Stimulated activated CD4-positive, alpha-beta T cell treated with anti-CD3 and anti-CD28 coated beads, Interleukin-1b, Interleukin-23, amount 100 ng/mL, for 48 hours (primary cell): Measurements from ENCODE around the gene SHQ1.

Source experiments
- DNase-seq: peaks from one replicate; pipeline ENCODE4 v3.0.0-alpha.2; 2020

Gene SHQ1

DNA sequence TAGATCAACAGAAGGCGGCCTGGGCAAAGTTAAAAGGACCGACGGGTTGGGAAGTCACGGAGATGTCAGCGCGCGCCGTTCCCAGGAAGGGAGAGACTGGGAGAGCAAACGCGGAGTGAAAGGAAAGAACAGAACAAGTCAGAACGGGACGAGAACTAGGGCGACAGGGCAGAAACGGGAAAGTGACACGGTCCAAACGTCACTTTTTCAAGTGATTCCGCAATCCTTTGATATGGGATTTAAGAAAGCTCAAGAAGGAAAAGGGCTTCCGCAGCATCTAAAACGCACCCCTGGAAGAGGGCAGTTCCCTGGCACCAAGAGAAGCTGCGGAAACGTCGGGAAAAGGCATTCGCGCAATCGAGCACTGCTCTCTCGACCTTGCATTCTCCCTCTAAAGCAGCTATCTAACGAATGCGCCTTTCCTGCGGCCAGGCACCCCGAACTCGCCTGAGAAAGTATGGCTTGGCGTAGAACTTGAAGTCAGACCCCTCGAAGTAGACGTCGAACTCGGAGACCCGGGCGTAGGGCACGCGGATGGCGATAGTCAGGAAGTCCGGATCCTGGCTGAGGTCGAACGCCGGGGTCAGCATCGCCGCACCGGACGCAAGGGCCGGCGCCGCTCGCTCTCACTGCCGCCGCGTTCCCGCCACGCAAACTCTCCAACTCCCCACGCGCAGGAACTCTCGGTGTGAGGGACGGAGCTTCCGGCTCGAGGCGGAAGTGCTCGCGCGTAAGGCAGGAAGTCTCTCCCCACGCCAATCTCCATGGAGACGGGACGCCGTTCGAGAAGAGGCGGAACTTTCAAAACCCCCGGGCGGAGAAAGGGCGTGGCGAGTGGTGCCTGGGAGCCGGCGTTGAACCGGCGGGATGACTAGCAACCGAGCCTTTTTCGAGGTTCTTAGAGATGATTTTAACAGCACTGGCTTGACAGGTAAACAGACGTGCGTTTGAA, at the start of gene SHQ1:
TSS of gene SHQ1 (minus strand) at position 695 of the 952 bp plus-strand sequence. CDS start at position 590, 105 bp downstream.
- DNase-seq: peak; percentile 96

DNA sequence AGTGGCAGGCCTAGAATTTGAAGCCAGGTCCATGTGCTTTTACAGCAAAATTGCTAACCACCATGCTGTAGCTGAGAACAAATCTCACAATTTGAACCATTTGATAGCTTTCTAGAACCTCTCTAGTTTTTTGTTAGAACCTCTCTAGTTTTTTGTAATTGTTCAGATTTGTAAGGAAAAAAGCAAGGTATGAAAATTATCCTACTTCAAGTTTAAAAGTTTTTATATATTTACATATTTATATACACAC, 49.4 kb upstream of the SHQ1 start:
- DNase-seq: no peak

DNA sequence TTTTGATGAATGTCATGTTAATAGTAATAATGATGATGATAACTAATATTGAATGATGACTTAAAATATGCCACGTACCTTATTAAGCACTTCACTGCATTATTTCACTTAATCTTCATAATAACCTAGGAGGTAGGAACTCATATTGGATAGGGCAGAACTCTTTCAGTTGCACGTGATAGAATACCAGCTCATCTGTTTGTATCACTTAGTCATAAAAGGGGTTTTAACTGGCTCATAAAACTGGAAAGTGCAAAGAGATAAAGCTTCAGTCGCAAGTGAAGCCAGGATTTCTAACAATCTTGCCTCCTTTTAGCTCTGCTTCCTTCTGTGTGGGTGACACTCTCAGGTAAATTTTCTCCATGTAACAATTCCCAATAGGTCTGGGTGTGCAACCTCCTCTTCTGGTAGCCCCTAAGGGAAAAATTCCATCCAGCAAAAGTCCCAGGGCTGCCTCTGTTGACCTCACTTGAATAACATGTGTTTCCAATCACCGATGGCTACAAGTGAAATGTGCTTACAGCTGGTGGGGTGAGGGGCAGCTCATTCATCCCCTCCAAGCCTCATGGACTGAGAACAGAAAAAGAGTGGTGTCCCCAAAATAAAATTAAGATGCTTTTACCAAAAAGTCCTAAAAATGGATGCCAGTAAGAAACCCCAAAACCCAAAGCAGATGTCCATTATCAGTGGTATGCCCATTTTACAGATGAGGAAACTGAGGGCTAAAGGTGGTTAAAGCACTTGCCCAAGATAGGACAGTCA, 48.9 kb upstream of the SHQ1 start:
- no peak for DNase-seq

DNA sequence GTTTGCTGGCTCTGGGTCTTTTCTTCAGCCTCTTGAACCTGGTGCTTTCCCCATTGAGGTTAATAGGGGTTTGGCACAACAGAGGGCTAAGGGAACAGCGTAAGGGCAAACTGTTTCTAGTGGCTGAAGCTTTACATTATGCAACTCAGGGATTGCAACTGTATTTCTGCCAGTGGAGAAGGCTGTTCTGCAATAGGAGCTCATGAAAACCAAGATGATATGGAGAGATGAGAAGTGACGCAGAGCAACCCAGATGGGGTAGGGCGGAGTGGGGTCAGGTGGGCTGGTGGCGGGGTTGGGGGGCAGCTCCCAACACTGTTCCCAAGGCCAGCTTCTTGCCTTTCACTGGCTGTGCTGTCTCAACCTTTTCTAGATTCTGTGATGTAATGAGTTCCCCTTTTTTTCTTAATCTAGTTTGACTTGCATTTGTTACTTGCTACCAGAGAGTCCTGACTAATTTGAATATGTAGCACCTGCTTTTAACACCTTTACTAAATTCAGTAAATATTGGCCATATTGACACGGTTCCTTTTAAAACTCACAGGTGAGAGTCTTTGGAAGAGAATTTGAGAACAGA, 46.8 kb upstream of the SHQ1 start:
- DNase-seq: no peak

DNA sequence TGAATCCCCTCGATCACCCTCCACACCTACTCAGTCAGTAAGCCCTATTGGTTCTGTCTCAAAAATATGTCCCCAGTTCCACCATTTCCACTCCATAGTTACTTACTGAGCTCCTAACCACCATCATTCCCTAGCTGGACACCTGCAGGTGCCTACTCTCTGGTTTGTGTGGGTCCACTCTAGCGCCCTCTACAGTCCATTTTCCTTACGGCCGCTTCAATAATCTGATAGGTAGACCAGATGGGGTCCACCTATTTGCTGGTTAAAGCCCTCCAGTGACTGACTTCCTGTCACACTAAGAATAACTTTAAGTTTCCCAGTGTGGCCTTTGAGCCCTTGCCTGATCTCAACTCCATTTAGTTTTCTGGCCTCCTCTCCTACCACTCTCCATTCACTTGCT, 44.6 kb upstream of the SHQ1 start:
- DNase-seq: no peak

DNA sequence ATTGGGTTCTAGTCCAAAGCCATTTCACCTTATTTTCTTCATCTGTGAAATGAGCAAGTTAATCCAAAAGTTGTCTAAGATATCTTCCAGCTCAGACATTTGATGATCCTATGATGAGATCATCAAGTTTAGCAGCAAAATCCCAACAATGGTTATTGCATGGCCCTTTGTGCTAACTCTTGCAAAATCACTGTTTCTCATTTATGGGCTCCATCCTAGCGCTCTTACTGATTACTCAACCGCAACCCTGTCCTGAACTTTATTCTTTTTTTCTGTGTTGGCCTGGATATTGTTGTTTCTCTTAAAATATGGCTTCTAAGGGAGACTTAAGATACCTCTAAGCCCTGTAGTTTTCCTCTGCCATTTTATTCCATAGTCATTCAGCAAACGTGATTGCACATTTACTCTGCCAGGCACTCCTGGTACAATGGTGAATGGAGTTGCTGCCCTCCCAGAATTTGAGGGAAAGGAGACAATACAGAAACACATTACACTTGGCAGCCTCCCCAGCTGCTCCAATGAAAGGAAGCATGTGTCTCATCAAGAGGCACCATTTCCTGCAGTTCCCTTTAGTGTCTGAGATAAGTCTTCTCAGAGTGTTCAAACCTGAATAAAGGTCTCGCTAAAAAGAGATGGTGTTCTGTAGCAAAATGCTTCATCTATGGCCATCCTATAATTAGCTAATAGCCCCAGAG, 44.0 kb upstream of the SHQ1 start:
- no peak for DNase-seq

DNA sequence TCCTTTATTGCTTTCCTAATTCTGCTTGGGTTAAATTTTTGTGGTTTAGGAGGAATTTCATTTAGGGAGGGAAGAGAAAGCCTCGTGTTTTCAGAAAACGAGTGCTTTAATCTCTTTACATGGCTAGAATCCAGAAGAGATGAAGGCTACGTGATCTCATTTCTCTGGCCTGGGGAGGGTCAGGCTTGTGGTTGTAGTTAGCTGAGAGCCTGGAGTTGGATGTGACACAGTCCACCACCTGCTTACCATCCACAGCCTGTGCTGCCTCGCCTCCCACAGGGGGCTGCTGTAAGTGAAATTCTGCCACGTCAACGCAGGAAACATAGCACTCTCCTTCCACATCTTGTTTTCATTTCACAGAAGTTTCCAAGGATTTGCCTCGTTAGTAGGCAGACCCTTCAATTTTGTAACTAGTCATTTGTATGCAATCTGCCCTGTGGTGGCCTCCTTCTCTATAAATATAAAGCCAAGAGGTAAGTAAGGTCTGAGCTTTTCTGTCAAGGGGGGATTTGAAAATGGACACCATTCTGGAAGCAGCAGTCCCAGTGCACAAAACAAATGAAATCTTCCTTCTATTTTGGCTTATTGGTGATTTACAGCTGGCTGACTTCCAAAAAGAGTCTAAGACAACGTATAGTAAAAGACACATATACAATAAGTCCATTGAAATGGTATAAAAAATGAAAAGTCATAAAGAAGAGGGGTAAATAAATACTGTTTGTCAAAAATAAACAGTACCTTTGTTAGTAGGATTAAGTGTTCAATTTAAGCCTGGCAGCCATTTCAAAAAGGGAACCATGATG, 43.0 kb upstream of the SHQ1 start:
- no peak for DNase-seq

DNA sequence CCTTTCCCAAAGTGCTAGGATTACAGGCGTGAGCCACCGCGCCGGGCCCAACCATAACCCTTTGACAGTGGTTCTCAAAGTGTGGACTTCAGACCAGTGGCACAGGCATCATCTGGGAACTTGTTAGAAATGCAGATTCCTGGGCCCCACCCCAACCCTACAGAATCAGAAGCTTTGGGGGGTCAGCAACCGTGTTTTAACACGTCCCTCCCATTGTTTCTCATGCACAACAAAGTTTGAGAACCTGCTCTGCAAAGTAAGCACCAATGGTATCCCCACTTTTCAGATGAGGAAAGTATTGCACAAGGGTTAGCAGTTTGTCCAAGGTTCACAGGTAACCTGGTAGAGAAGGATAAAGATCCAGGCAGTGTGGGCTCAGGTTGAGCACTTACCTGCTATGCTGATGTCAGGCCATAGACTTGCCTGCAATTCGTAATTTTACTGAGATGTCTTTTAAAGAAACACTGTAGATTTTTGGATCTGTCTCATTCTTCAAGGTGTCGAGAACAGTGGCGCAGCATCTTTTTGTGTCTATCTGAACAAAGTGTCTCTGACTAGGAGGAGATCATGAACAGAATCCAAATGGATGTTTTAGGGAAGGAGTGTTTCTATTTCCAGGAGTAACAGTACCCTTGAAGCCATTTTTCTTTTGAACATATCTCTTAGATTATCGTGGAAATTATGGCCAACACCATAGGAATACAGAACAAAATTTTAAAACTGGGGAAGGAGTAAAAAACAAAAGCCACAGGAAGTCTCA, 42.1 kb upstream of the SHQ1 start:
- no peak for DNase-seq

DNA sequence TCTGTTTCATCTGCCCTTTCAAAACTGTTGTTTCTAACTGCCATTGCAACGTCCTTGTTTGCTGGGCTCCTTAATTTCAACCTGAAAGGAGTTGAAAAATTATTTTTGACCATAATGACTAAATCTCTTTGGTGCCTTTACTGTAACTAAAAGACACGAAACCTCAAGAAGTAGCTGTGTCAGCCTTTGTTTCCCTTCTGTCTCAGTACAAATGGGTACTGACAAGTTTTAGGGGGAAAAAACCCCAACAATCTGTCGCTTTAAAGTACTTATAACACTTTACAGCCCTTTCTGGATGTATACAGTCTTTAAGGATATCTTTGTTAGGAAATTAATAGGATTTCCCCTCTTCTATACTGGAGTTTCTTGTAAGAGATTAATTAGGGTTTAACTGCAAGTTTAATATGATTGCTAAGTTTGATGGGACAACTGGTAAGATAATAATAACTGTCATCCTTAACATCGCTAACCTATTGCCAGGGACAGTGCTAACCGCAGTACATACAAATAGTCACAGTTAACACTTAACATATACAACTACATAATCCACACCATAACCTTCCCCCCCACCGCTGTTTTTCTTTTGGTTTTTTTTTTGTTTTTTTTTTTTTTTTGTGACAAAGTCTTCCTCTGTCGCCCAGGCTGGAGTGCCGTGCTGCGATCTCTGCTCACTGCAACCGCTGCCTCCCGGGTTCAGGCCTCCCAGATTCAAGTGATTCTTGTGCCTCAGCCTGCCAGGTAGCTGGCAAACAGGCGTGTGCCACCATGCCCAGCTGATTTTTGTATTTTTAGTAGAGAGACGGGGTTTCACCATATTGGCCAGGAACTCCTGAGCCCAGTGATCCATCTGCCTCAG, 41.3 kb upstream of the SHQ1 start:
- no peak for DNase-seq

DNA sequence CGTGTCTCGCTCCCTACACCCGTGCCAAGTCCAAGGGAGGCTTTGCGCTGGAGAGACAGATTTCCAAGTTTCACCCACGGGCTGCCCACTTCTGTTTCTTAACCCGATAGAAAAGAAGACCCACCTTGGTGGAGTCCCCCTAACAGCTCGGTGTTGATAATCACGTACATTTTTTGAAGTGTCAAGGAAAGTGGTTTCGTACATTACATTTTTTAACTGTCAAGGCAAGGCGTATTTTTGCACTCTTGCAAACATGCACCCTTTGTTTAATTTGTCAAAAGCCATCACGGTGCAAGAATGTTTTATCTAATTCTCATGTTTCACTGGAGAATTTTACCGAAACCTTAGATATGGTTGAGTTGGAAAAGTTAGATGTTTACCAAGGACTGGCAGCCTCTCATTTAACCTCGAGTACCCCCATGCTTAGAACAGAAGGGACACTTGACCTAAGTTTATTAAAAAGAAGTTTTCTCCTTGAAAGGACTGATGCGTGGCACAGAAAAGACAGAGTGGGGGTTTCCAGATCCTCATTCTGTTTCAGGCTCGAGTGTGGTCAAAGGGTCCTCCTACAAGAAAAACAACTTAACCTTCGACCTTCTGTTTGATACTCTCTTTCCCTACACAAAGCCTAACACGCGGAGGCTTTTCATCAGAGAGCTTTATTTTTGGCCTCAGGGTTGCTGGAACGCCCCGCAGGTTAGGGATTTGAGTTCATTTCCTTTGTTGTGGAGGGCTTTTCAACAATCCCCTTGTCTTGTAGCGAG, 40.5 kb upstream of the SHQ1 start:
- DNase-seq: no peak

DNA sequence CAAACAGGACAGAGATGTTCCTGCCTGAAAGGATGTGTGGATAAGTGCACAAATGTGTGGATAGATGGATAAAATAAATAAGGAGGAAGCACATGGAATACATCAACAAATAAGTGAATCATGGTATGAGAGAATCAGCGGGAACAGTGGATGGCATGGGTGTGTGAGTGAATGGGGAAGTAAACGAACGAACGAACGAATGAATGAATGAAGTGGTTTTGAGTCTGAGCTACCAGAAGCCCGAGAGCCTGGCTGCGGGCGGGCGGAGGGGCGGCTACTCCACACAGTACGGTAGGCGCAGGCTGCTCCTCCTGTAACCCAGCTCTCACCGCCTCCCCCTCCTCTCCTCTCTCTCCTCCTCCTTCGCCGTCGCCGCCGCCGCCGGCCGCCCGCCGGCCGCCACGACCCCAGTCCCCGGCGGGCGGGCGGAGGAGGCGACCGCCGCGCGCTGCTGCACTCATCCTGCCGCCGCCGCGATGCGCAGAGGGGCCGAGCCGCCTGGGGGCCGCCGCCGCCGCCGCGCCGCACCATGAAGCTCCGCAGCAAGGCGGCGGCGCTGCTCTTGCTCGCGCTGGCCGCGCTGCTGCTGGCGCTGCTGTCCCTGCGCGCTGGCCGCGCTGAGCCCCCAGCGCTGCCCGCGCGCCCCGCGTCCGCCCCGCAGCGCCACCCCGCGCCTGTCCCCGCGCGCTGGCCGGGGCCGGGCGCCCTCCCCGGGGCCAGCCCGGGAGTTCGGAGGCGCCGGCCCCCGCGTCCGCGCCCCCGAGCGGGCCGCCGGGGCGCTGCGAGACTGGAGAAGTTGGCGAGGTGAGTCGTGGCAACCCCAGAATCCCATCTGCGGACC, 39.7 kb upstream of the SHQ1 start, which contains the start of gene GXYLT2:
TSS of gene GXYLT2 (plus strand) at position 342 of the 841 bp plus-strand sequence. CDS start at position 530, 188 bp downstream.
- peak; percentile 41 for DNase-seq

DNA sequence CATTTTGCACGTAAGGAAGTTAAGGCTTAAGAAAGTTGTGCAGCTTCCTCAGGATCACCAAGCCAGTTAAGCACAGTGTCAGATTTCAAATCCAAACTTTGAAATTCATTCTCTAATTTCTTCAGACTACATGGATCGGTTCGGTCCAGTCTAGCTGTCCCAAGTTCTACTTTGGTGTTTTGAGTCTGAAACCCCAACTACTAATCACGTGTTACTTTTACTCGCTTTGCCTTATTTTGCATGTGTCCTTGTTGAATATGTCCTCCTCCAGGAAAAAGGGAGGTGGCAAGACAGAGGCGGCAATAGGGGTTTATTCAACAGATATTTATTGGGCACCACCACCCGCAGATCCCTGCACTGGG, 39.1 kb upstream of the SHQ1 start:
- DNase-seq: no peak

DNA sequence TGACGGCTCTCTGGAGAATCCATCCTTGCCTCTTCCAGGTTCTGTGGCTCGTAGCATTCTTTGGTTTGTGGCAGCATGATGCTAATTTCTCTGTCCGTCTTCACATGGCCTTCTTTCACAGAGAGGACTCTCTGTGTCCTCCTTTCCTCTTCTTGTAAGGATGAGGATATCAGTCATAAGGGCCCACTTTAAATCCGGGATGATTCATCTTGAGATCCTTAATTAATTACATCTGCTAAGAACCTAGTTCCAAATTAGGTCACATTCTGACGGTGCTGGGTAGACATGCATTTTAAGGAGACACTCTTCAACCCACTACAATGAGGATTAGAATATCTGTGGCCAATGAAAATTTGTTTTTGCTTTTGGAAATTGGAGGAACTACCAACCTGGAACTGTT, 23.9 kb upstream of the SHQ1 start:
- no peak for DNase-seq

DNA sequence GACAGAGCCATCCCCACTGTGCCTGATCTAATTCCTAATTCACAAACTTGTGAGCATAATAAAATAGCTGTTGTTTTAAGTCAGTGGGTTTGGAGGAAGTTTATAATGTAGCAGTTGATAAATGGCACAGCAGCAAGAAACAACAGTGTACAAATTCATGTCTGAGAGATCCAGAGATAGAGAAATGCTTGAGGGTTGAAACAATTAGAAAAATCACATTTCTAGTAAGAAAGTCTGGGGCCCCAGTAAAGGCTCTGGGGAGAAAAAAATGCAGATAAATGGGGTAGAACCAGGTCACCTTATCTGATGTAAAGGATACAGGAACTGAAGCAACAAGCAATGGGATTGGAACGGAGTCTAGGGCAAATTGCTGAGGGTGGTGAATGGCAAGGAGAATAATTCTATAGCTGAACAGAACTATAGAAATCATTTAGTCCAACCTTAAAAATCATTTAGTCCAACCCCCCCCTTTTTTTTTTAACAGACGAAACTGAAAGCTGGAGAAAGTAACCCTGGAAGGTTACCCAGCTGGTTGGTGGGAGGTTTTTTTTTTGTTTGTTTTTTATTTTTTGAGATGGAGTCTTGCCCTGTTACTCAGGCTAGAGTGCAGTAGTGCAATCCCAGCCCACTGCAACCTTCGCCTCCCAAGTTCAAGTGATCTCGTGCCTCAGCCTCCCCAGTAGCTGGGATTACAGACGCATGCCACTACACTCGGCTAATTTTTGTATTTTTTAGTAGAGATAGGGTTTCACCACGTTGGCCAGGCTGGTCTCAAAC, 14.3 kb upstream of the SHQ1 start:
- no peak for DNase-seq

DNA sequence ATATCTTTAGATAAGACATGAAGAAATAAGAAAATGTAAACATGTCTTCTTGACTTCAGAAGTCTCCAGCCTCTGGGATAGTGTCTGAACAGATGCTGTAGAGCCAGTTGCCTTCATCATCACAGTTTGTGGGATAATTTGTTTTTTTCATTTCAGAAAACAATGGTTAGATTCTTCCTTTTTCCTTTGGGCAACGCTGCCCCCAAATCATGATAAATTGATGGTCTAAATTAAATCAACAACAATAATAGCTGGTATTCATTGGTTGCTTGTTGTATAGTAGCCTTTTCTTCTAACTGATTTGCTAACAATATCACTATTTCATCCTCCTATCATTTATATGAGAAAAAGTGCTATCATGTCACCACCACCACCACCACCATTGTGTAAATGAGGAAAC, 12.6 kb upstream of the SHQ1 start:
- no peak for DNase-seq

DNA sequence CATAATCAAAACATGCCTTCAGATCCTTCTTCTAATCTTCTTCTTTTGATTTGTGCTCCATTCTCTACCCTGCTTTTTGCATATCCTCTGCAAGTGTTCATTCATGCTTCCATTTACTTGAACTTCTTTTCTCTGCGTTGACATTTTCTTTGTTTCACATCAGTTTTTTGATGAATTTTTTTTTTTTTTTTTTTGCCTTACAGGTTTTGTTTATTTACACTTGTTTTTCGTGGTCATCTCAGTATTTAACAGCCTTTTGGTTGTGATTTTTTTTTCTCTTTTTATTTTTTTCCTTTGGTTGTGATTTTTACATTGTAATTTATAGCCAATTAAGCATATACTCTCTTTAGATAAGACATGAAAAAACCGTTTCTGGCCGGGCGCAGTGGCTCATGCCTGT, 11.8 kb upstream of the SHQ1 start:
- no peak for DNase-seq

DNA sequence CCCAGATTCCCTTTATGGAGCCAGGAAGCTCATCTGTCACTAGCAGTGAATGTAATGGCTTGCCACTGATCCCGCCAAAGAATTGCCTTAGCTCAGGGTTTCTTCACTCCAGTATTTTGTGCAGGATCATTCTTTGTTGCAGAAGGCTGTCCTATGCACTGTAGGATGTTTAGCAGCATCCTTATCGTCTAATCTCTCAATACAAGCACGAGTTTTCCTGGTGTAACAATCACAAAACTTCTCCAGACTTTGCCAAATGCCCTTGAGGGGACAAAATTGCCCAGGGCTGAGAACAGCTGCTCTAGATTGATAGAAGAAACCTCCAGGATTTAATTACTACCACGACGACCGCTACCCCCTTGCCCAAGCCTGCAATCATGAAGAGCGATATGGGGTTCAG, 6.8 kb upstream of the SHQ1 start:
- DNase-seq: no peak

DNA sequence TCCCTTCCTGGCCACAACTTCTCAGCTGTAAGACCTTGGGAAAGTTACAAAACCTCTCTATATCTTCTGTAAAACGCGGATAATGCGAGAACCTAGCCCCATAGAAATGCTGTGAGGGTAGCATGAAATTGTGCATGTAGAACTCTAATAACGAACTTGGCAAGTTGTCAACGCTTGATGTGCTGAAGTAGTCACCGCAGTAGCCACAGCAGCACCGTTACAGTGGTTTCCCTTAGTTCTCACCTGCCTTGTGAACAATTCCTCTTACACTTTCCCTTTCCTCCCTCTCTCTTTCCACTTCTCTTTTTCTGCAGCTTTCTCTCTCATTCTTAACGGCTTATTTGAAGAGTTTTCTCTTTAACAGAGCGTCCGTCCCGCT, 447 bp upstream of the SHQ1 start:
- peak; percentile 33 for DNase-seq
